Left kidney (tissue), 8 donors: ENCODE results near the gene PF4V1. TPM values are rescaled to one million over a fixed set of nuclear protein-coding genes. Genes with fewer than 3 reads are reported as not detected.

Experiments used
- DNase-seq: peaks from one replicate; pipeline ENCODE4 v3.0.0-alpha.2; 2013
- long read RNA-seq, 8 donors: transcript quantifications; one replicate each; lab custom pipeline, GENCODE V29; 2026
- polyA plus RNA-seq: library from polyadenylated mRNA; unstranded; fragments of 120-200 nt; gene quantifications from one replicate; pipeline ENCODE4 v1.2.1, GENCODE V29; 2013; ENCODE audit not compliant: insufficient read length

The PF4V1 gene, protein sequence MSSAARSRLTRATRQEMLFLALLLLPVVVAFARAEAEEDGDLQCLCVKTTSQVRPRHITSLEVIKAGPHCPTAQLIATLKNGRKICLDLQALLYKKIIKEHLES
- polyA plus RNA-seq, result not detected
- long read RNA-seq, donor 1, result 0 reads
- long read RNA-seq, donor 2, result 0 reads
- long read RNA-seq, donor 3, result 0 reads
- long read RNA-seq, donor 4, result 0 reads
- long read RNA-seq, donor 5, partial matches to known transcripts, result 0 of 2 reads
- long read RNA-seq, donor 5, other reads (novel, unspliced or antisense), result 0 of 2 reads
- long read RNA-seq, donor 6, result 0 reads
- long read RNA-seq, donor 7, result 0 reads
- long read RNA-seq, donor 8, result 0 reads

GRCh38 chr4:73853246-73853704 is at the start of gene PF4V1:
TSS of gene PF4V1 (plus strand) at chr4:73853296. CDS start at chr4:73853363, 67 bp downstream.
- DNase-seq, result no peak

GRCh38 chr4:73810191-73810590 is 42.9 kb upstream of the PF4V1 start:
- DNase-seq, result no peak

- DNase-seq, result no peak
These were observed 41.3 kb upstream of the PF4V1 start for GRCh38 chr4:73811841-73812240.

DNA sequence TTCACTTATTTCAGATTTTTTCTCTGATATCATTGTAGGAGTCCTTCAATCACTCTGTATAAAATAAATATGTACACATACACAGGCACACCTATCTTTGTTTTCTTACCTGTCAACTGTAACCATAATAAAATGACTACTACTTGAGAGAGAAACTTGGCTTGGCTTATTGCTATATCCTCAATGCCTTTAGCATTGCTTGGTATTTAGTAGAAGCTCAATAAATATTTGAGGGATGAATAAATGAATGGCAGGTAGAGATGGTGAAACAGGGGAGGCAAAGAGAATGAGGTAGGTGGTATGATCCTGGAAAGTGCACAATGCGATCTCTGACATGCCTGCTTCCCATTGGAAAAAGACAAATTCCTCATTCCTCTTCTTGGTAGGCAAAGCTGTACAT is 38.4 kb upstream of the PF4V1 start:
- no peak for DNase-seq

- no peak for DNase-seq
These were observed 38.0 kb upstream of the PF4V1 start for GRCh38 chr4:73815145-73815544.

DNA sequence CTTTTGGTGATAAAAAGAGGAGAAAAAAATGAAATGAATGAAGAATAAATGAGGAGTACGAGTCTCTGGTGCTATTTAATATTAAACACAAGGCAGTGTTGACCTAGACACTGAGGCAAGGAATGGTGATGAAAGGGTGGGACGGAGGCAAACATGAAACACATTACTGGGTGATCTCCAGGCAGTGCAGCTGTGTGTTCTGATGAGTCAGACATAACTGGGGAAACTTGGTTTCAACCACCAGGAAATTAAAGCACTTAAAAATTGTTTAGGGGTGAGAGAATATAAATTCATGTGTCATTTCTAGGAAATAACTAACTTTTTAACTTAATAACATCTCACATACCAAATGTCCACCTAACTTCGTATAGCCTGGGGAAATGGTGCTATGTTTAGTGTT is 36.3 kb upstream of the PF4V1 start:
- DNase-seq, result no peak

DNA sequence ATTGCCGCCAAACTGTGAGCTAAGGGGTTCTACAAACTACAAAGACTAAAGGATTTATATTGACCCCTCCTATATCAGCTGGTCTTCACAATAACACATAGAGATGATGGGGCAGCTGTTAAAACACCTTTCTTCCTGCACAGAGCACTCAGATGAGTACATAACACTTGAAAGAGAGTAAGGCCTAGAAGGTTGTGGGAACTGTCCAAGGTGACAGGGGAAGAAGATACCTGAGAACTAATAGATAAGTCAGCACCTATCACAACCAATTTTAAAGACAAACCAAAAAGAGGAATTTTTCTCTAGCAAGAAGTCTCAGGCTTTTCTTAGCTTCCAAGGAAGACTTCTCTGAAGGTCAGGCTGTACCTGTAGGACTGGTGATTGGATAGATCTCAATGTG is 35.8 kb upstream of the PF4V1 start:
- no peak for DNase-seq

DNA sequence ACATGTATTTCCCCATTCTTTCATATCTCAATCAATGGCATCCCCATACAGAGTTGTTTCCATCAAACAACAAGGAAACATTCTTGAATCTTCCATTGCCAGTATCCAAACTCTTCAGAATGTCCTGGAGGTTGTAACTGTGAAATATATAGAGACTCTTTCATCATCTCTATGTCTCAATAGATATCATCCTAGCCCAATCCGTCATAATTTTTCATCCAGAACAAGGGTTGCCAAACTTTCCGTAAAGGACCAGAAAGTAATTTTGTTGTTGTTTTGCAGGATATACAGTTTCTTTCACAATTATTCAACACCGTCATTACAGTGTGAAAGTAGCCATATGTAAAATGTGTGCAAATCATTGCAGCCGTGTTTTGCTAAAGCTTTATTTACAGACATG is 31.8 kb upstream of the PF4V1 start:
- no peak for DNase-seq

GRCh38 chr4:73822389-73822788 is 30.7 kb upstream of the PF4V1 start:
- no peak for DNase-seq

- no peak for DNase-seq
These were observed 30.1 kb upstream of the PF4V1 start for GRCh38 chr4:73822812-73823504.

DNA sequence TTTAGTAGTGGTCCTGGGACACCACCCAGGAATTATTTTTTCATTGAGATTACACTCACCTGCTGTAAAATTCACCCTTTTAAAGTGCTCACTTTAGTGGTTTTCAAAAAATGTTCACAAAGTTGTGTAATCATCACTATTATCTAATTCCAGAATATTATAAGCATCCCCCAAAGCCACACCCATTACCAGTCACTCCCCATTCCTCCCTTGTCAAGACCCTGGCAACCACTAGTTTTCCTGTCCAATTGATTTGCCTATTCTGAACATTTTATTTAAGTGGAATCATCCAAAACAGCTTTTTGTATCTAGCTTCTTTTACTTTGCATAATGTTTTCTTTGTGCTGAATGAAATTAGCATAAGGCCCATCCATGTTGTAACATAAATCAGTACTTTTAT is 29.3 kb upstream of the PF4V1 start:
- no peak for DNase-seq

GRCh38 chr4:73828956-73829355 is 24.1 kb upstream of the PF4V1 start:
- DNase-seq, result no peak

DNA sequence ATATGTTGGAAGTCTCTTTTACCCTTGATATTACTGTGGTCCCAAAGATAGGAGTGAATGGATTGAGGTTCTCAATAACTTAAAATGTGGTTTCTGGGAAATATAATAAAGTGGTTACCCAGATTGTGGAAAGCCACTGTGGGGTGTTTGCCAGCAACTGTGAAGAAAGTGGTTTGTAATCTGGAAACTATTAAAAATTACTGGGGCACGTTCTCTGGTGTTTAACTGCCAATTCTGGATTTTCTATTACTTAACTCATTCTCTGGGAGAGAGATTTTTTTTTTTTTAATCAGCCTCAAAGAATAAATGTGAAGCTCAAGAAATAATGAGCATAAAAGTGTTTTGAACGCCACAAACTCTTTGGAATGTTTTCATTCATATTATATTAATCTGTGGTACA is 21.5 kb upstream of the PF4V1 start:
- DNase-seq, result no peak

GRCh38 chr4:73832651-73833237 is 20.4 kb upstream of the PF4V1 start:
- no peak for DNase-seq

DNA sequence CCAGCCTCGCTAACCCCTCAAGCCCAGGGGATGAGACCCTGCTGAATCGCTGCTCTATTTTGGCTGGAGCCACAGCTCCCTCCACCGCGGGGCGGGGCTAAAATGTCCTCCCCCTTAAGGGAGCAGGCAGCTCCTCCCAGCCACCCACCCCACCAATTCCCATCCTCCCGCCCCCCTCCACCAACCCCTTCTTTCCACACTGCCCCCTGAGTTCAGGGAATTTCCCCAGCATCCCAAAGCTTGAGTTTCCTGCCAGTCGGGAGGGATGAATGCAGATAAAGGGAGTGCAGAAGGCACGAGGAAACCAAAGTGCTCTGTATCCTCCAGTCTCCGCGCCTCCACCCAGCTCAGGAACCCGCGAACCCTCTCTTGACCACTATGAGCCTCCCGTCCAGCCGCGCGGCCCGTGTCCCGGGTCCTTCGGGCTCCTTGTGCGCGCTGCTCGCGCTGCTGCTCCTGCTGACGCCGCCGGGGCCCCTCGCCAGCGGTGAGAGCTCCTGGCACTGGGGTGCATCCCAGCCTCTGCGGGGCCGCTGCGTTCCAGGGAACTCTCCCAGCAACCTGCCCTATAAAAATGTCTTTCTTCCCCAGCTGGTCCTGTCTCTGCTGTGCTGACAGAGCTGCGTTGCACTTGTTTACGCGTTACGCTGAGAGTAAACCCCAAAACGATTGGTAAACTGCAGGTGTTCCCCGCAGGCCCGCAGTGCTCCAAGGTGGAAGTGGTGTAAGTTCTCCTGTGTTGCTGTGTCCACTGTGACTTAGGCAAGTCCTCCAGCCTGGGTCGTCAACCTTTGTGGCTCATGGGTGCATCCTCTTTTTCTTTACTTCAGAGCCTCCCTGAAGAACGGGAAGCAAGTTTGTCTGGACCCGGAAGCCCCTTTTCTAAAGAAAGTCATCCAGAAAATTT is 16.5 kb upstream of the PF4V1 start, which contains the start of gene CXCL6:
TSS of gene CXCL6 (plus strand) at position 306 of the 907 bp plus-strand sequence. CDS start at position 379, 73 bp downstream.
- no peak for DNase-seq

DNA sequence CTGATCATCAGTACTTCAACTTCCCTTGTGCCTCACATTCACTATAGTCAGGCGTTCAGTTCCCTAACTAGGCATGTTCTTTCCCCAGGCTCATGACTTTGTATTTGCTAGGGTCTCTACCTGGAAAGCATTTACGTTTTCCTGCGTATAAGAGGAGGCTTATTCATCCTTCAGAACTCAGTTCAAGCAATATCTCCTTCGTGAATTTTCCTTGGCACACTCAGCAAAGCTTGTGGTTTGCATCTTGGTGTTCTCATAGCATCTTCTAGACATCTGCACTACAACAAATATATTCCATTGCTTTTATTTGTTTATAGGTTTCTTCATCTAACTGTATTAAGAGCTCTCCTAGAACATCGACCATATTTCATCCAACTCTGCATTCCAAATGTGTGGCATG is 14.0 kb upstream of the PF4V1 start:
- DNase-seq, result no peak

- no peak for DNase-seq
These were observed 13.4 kb upstream of the PF4V1 start for GRCh38 chr4:73839715-73840114.

DNA sequence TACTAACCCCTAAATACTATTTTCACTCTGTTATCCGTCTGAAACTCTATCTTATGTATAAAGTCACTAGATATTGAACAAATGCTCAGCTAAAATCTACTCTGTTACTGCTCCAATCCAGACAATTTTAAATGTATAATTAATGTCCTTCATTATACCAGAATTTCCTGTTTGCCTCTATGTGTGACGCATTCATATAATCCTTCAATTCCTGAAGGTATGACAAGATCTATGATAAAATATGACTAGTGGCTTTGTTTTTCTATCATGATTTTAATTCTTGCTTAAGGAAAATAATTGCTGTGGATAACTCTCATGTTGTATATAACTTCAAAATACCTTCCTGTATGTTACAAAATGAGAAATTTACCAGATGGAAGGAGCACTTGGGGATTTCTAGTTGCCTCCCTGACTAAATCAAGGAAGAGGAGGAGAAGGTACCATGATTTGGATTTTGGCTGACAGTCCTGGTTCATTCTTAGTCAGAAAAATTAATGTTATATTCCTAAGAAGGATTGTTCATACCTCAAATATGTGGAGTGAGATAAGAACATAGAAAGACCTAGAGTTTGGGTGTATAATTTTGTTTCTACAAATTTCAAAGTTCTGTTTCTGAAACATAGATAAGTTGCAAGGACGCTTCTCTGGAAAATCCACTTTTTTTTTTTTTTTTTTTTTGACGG is 11.7 kb upstream of the PF4V1 start:
- DNase-seq, result no peak

DNA sequence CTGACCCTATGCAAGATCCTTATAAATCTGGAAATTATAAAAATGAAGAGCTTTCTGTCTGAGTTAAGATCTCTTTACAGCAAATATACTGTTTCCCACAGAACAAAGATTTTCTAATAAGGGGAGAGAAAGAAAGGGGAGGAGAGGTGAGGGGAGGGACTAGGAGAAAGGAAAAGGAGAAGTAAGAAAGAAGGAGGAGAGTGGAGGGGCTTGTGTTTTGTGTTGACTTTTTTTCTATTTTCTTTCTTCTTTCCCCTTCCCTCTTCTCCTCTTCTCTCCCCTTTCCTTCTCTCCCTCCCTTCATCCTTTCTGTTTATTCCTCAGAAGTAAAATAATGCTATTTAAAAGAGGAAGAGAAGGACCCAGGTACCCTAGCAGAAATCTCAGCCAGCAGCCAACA is 10.4 kb upstream of the PF4V1 start:
- no peak for DNase-seq

- DNase-seq, result no peak
These were observed 9.7 kb upstream of the PF4V1 start for GRCh38 chr4:73843369-73843768.

GRCh38 chr4:73844345-73844744 is 8.8 kb upstream of the PF4V1 start:
- DNase-seq, result no peak

DNA sequence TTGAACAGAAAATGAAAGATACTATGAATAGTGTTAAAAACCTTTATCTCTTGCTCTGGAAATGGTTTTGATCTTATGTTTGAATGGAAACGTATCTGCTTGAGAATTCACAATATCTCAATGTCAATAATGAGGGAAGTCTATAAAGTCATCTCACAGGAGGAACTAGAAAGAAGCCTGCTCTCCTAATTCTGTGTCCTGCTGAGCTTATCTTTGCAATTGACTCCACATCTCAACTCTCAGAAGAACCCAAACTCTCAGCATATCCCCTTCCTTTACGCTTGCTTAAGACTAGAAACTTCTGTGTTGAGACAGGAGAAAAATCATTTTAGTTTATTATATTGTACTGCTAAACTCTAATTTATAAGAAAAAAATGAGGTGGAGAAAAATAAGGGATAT is 8.3 kb upstream of the PF4V1 start:
- DNase-seq, result no peak
